HG03066 (cell line): ENCODE results near the gene TANGO2.
"Not testable (repeated sequence)": the region's sequence is repeated elsewhere in the genome, so short reads cannot be mapped to it uniquely, and the experiment has no call there.

Source experiments
- ATAC-seq: cut with Tn5 transposase; IDR thresholded peaks from one replicate; pipeline ENCODE4 v1.9.1; 2021; ENCODE audit warnings: low read depth; ENCODE audit not compliant: unreplicated experiment

TANGO2 gene

GRCh38 chr22:20060700-20061480 is 40.0 kb downstream of the TANGO2 start:
- no peak for ATAC-seq

- no peak for ATAC-seq
These were observed 40.6 kb downstream of the TANGO2 start for GRCh38 chr22:20061481-20061861.

DNA sequence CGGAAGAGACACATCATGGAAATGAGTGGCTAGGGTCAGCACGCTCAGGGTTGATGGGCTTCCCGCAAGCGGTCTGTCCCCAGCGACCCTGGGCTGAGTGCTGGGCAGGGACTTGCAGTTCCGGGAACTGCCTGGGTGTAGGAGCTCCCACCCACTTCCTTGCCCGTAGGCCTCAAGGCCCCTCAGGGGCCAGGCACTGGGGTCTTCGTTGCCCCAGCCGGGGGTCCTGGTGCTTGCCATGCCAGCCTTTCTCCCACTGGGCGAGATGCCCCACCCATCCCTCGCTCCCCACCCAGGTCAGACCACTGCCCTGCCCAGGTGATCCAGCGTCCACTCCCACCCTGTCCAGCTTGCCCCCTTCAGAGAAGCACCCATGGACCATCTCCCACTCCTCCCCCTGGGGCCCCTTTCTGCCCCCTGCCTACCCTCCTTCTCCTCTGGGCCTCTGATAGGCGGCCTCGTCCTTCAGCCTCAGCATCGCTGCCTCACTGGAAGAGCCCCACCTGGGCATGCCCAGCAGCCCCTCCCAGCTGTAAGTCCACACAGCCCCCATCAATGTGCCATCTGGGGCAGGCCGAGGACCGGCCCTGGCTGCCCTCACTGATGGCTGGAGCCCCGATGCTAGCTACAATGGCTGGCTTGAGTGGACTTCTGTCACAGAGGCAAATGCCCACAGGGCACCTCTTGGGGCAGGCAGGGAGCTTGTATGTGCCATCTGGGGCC is 41.3 kb downstream of the TANGO2 start:
- no peak for ATAC-seq

DNA sequence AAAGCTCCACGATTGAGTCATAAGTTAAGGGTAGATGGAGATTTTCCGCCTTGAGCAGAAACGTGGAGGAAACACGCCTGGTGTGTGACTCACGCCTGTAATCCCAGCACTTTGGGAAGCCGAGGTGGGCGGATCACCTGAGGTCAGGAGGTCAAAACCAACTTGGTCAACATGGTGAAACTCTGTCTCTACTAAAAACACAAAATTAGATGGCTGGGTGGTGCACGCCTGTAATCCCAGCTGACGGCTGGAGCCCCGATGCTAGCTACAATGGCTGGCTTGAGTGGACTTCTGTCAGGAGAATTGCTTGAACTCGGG is 41.8 kb downstream of the TANGO2 start:
- ATAC-seq = no peak

DNA sequence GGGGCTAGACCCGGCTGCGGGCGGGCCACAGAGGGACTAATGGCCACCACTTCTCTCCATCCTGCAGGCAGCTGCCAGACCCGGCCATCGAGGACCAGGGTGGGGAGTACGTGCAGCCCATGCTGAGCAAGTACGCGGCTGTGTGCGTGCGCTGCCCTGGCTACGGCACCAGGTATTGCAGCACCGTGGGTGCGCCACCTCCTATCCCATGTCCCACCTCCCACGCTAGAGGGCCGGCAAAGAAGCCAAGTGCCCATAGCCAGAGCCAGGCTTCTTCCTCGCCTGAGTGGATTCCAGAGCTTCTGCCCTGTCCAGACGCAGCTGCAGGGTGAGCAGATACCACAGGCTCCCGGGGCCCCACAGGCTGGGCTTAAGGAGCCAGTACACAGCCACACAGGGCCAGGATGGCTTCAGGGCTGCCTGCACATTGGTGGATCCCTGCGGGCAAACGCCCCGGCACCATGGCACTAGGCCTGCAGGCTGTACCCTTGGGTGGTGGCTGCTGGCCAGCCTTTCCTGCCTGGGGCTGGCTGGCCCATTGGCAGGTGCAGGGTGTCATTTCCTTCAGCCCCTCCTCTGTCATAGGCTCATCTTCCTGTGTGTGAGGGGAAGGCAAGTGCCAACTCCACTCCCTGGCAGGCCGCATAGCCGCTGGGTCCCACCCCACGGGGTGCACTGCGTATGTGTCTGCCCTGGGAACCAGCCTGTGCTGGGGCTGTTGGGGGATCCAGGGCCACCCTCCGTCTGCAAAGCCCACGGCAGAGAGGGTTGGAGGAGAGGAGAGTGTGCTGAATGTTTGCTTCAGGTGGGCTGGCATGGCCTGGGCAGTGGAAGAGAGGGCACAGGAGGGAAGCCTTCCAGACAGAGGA is 42.6 kb downstream of the TANGO2 start:
- ATAC-seq = no peak

- no peak for ATAC-seq
These were observed 43.2 kb downstream of the TANGO2 start for GRCh38 chr22:20064140-20064480.

- ATAC-seq = no peak
These were observed 43.8 kb downstream of the TANGO2 start for GRCh38 chr22:20064545-20065262.

DNA sequence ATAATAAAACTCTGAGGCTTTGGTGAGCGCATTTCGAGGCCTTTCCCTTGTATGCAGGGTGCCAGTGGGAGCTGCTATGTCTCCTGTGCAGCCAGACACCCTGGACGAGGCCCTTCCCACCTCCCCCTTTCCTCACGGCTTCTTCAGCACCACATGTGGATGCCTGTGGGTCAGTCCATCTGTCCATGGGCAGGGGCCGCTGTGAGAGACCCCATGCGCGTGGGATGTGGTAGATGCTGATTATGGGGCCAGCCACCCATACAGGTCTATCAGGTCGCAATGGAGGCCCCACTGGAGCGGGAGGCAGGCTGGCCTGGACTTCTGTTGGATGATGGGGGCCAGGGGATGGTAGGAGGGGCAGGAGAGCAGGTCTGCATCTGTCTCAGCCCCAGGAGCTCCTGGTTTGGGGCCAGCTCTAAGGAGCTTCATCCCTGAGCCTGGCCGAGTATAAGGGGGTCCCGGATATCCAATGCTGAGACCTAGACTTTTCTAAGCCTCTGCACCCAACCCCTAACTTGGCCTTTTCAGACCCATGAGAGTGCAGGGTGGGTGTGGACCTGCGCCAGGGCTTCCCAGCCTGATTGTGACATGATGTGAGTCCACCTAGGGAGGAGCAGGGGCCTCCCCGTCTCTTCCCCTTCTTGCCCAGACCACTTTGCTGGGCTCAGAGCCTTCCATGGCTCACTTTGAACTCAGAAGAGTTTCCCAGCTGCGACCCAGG is 45.1 kb downstream of the TANGO2 start:
- no peak for ATAC-seq

DNA sequence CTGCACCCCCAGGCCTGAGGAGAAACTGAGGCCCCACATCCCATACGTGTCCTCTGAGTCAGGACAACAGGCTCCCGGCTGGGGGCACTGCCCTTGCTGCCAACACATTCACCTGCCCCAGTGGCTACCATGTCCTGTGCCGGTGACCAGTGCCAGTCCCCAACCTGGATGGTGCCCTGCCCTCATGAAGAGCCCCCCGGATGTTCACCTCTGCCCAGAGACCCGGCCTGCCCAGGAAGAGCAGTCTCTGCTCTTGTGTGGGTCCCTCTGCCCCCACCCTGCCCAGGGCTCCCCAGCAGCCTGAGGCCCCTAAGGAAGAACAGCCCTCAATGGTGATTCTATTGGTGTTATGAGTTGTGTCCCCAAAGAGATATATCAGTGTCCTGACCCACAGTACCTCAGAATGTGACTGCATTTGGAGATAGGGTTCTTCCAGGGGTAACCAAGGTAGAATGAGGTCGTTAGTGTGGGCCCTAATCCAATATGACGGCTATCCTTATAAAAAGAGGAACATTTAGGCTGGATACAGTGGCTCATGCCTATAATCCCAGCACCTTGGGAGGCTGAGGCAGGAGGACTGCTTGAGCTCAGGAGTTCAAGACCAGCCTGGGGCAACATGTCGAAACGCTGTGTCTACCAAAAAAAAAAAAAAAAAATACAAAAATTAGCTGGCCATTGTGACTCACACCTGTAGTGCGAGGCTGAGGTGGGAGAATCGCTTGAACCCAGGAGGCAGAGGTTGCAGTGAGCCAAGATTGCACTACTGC is 45.9 kb downstream of the TANGO2 start:
- no peak for ATAC-seq

DNA sequence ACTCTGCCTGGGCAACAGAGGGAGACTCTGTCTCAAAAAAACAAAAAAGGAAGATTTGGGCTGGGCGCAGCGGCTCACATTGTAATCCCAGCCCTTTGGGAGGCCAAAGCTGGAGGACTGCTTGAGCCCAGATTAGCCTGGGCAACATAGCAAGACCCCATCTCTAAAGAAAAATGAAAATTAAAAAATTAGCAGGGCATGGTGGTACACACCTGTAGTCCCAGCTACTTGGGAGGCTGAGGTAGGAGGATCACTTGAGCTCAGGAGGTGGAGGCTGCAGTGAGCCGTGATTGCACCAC is 46.4 kb downstream of the TANGO2 start:
- not testable (repeated sequence) for ATAC-seq

- ATAC-seq = no peak
These were observed 47.7 kb downstream of the TANGO2 start for GRCh38 chr22:20068640-20069039.

GRCh38 chr22:20069331-20070042 is 48.6 kb downstream of the TANGO2 start:
- no peak for ATAC-seq

DNA sequence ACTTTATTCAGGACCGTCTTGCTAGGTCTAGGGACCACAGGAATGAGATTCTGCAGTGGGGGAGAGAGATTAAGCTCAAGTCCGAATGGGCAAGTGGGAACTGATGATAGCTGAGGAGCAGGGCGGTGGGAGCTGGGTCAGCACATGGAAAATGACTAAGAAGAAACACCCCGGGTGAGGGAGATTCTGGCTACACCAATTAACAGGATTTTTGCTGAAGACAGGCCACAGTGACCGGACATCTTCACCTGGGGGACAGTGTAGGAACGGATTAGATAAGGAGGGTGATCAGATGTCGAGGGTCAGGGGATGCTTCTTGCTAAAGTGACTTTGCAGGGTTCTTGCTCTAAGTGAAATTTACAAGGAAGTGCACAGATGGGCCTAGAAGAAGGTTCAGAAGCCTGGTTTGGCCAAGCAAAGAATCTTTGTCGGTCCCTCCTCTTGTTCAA is 50.6 kb downstream of the TANGO2 start:
- ATAC-seq = no peak

DNA sequence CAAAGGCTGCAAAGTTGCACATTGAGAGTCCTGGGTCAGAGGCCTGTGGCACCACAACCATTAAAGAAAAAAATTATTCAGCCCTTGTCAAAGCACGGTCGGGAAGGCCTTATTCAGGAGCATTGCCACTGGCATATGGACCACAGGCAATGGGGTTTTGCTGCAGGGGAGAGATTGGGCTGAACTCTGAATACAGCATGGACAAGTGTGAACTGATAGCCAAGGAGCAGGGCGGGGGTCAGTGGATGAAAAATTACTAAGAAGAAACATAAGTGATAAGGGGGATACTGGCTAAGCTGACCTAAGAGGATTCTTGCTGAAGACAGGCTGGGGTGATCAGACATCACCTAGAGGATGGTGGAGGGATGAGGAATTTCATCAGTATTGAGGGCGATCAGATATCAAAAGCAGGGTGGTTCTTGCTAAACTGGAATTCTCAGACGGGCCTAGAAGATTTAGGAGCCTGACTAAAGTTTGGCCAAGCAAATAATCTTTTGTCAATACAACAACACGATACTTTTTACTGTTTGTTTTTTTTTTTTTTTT is 55.8 kb downstream of the TANGO2 start:
- ATAC-seq = no peak

DNA sequence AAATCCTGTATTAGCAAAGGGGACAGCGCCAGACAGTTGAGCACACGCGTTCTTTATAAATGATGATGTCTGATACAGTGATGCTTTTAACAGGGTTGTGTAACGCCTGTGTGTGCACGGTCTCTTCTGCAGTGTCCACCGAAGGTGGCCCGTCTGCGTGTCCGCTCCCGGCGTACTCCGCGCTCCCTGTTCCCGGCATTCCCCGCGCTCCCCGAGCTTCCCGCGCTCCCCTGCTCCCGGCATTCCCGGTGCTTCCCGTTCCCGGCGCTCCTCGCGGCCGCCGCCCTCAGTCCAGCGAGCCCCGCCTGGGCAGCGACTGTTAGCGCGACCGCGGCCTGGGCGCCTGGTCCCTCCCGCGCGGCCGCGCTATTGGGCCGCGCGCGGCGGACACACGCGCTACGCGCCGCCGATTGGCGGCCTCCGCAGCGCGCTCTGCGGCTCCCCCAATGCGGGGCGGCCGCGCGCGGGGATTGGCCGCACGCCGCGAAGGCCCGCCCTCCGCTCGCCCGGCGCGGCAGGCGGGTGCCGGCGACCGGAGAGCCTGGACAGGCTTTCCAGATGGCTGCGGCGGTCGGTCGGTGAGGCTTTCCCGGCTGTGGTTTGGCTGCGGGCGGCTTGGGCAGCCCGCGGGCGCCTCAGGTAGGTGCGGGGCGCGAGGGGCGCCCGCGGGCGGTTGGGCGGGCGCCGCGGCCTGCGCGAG is 59.0 kb downstream of the TANGO2 start, which contains the start of gene DGCR8:
Gene DGCR8 (plus strand): TSS at position 497 of the 700 bp plus-strand sequence. CDS start 5,723 bp downstream, outside the sequence.
- peak; percentile 65 for ATAC-seq

DNA sequence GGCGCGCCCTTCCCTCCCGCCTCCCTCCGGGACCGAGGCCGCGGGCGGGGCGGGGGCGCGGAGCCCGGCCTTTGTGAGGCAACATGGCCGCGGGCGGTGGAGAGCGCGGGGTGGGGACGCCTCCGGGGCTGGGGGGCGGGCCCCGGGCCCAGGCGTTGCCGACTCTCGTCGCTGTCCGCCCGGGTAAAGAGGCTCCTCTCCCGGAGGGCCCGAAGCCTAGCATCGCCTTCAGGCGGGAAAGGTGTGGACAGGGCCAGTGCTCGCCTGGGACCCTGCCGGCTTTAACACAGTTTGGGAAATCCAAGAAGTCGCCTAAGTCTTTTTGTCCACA is 59.5 kb downstream of the TANGO2 start:
- peak; percentile 50 for ATAC-seq

DNA sequence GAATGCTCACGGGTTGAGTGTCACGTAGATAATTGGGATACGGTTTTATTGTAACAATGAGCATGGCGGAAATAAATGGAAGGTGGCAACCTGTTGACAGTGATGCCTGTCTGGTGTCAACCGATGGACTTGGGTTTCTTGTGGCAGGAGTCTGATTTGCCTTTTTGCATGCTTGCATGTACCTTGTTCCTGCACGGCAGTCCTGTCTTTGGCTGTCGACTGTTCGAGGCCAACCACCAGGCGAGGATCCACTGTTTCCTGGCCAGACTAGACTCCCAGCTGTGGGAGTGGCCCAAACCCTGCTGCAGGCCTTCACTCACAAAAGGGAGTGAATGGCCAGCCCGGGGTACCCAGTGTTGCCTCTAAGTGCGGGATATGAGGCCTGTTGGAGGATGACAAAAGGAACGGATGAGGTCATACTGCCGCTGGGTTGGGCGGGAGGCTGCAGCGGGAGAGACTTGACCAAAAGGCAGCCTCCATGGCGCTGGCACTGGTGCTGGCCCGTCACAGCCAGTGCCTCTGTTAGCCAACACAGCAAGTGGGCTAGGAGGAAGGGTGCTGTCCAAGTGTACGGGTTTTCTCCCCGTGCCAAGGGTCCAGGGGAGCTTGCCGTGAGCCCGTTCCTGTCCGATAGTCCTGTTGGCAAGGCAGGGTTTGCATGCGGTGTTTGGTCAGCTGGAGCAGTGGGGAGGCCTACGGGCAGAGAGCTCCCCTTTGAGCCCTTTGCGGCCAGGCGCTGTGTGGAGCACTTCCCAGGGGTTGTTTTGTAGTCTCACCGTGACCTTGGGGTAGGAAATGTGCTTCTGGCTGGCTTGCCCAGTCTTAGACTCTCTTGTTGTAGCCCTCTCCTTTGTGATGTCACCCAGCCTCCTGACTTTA is 60.1 kb downstream of the TANGO2 start:
- ATAC-seq = no peak
